ENCODE results near the gene PCDHA11.
"Not testable (repeated sequence)": the region's sequence is repeated elsewhere in the genome, so short reads cannot be mapped to it uniquely, and the experiment has no call there.

The PCDHA11 gene, protein sequence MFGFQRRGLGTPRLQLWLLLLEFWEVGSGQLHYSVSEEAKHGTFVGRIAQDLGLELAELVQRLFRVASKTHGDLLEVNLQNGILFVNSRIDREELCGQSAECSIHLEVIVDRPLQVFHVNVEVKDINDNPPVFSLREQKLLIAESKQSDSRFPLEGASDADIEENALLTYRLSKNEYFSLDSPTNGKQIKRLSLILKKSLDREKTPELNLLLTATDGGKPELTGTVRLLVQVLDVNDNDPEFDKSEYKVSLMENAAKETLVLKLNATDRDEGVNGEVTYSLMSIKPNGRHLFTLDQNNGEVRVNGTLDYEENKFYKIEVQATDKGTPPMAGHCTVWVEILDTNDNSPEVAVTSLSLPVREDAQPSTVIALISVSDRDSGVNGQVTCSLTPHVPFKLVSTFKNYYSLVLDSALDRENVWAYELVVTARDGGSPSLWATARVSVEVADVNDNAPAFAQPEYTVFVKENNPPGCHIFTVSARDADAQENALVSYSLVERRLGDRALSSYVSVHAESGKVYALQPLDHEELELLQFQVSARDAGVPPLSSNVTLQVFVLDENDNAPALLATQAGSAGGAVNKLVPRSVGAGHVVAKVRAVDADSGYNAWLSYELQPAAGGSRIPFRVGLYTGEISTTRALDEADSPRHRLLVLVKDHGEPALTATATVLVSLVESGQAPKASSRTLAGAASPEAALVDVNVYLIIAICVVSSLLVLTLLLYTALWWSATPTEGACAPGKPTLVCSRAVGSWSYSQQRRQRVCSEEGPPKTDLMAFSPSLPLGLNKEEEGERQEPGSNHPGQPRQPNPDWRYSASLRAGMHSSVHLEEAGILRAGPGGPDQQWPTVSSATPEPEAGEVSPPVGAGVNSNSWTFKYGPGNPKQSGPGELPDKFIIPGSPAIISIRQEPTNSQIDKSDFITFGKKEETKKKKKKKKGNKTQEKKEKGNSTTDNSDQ

DNA sequence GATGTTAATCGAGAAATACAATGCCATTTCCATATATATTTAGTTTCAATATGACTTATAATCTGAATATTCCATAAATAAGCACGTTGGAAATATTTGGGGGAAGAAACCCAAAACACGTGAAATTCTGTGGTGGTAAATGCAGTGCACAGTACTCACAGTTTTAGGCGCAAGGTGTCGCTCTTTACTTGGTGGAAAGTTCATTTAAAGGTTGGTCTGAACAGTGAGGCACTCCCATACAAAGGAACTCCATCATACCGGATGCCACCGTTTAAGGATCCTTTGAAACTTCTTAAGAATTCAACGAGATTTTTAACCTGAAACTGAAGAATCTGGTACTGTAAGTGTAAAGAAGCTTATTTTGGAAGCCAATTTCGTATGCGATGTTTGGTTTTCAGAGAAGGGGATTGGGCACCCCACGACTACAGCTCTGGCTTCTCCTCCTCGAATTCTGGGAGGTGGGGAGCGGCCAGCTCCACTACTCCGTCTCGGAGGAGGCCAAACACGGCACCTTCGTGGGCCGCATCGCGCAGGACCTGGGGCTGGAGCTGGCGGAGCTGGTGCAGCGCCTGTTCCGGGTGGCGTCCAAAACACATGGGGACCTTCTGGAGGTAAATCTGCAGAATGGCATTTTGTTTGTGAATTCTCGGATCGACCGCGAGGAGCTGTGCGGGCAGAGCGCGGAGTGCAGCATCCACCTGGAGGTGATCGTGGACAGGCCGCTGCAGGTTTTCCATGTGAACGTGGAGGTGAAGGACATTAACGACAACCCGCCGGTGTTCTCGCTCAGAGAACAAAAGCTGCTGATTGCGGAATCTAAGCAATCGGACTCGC, at the start of gene PCDHA11:
Gene PCDHA11, plus strand, starts transcription at position 237 of the 834 bp plus-strand sequence. Its CDS starts 147 bp downstream, at position 384.
- no peak for DNase-seq

DNA sequence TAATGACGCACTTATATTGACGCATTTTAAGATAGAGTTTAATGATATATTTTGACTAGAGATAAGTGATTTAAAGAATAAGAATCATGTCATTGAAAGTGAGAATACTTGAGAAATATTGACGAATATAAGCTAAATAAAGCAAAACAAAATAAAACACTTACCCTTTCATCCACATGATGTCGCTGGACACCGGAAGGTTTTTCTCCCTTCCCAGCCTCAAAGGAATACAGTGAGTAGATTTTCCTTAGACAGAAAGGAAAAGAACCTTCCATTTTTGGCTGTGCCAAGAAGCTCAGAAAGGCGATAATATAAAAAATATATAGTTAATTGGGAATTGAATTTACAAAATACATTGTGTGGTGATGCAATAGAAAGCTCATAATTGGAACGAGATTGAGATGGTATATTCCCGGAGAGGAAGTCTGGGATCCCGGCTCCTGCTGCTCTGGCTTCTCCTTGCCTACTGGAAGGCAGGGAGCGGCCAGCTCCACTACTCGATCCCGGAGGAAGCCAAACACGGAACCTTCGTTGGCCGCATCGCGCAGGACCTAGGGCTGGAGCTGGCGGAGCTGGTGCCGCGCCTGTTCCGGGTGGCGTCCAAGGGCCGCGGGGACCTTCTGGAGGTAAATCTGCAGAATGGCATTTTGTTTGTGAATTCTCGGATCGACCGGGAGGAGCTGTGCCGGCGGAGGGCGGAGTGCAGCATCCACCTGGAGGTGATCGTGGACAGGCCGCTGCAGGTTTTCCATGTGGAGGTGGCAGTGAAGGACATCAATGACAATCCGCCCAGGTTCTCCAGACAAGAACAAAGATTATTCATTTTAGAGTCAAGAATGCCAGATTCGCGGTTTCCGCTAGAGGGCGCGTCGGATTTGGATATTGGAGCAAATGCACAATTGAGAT, 47.1 kb upstream of the PCDHA11 start, which contains the start of gene PCDHA5:
Gene PCDHA5, plus strand, starts transcription at position 239 of the 906 bp plus-strand sequence.
- DNase-seq = no peak

DNA sequence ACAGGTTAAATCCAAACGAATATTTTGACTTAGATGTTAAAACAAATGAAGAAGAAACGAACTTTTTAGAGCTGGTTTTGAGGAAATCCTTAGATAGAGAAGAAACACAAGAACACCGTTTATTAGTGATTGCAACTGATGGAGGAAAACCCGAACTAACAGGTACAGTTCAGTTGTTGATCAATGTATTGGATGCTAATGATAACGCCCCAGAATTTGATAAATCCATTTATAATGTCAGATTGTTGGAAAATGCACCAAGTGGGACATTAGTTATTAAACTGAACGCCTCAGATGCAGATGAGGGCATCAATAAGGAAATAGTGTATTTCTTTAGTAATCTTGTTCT, 46.5 kb upstream of the PCDHA11 start:
- DNase-seq = no peak

DNA sequence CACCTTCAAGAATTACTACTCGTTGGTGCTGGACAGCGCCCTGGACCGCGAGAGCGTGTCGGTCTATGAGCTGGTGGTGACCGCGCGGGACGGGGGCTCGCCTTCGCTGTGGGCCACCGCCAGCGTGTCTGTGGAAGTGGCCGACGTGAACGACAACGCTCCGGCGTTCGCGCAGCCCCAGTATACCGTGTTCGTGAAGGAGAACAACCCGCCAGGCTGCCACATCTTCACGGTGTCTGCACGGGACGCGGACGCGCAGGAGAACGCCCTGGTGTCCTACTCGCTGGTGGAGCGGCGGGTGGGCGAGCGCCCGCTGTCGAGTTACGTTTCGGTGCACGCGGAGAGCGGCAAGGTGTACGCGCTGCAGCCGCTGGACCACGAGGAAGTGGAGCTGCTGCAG, 45.8 kb upstream of the PCDHA11 start:
- DNase-seq = not testable (repeated sequence)

DNA sequence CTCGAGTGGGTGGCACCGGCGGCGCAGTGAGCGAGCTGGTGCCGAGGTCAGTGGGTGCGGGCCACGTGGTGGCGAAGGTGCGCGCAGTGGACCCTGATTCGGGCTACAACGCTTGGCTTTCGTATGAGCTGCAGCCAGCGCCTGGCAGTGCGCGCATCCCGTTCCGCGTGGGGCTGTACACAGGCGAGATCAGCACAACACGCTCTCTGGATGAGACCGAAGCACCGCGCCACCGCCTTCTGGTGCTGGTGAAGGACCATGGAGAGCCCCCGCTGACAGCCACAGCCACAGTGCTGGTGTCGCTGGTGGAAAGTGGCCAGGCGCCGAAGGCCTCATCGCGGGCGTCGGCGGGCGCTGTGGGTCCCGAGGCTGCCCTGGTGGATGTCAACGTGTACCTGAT, 45.3 kb upstream of the PCDHA11 start:
- DNase-seq = no peak

DNA sequence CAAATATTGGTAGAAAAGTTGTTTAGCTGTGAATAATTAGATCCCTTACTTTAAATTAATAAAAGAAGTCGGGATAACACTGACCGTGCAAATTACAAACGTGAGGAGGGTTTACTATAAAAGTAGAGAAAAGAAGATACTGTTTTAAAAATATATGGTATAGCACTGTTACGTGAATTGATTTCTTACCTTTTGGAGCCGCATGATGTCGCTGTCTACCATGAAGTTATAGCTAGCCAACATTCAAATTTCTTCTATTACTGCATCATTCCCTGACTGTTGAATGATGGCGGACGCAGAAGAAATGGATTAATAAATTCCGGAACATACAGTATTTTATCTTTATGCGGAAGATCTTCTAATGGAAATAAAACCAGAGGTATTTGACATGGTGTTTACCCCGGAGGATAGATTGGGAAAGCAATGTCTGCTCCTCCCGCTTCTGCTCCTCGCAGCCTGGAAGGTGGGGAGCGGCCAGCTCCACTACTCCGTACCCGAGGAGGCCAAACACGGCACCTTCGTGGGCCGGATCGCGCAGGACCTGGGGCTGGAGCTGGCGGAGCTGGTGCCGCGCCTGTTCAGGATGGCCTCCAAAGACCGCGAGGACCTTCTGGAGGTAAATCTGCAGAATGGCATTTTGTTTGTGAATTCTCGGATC, 40.9 kb upstream of the PCDHA11 start, which contains the start of gene PCDHA6:
Gene PCDHA6, plus strand, starts transcription at position 257 of the 658 bp plus-strand sequence. Its CDS starts 132 bp downstream, at position 389.
- no peak for DNase-seq

DNA sequence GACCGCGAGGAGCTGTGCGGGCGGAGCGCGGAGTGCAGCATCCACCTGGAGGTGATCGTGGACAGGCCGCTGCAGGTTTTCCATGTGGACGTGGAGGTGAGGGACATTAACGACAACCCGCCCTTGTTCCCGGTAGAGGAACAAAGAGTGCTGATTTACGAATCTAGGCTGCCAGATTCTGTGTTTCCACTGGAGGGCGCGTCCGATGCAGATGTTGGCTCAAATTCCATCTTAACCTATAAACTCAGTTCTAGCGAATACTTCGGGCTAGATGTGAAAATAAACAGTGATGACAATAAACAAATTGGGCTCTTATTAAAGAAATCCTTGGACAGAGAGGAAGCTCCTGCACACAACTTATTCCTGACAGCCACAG, 40.4 kb upstream of the PCDHA11 start:
- DNase-seq = no peak

DNA sequence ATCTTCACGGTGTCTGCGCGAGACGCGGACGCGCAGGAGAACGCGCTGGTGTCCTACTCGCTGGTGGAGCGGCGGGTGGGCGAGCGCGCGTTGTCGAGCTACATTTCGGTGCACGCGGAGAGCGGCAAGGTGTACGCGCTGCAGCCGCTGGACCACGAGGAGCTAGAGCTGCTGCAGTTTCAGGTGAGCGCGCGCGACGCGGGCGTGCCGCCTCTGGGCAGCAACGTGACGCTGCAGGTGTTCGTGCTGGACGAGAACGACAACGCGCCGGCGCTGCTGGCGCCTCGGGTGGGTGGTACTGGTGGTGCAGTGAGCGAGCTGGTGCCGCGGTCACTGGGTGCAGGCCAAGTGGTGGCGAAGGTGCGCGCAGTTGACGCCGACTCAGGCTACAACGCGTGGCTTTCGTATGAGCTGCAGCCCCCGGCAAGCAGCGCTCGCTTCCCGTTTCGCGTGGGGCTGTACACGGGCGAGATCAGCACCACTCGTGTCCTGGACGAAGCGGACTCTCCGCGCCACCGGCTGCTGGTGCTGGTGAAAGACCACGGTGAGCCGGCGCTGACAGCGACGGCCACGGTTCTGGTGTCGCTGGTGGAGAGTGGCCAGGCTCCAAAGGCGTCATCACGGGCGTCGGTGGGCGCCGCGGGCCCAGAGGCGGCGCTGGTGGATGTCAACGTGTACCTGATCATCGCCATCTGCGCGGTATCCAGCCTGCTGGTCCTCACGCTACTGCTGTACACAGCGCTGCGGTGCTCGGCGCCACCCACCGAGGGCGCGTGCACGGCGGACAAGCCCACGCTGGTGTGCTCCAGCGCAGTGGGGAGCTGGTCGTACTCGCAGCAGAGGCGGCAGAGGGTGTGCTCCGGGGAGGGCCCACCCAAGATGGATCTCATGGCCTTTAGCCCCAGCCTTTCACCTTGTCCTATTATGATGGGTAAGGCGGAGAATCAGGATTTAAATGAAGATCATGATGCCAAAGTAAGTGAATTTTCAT, 39.0 kb upstream of the PCDHA11 start:
- DNase-seq = not testable (repeated sequence)

DNA sequence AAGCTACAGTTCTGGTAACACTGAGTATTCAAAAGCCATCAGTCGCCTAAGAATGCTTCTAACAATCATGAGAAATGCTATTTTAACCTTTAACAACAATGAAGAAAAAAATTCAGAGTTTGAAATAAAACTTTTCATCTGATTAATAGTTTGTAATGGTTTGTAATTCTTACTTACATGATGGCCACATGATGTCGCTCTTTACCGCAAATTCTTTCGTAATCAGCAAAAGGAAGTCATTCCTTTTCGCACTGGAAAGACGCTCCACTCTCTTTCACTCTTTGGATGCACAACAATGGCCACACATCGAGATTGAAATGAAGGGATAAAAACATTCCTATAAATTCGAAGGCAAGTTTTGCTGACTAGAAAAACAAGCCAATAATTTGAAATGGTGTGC, 34.8 kb upstream of the PCDHA11 start, which contains the start of gene PCDHA7:
Gene PCDHA7, plus strand, starts transcription at position 277 of the 400 bp plus-strand sequence. Its CDS starts 115 bp downstream, at position 392.
- no peak for DNase-seq

DNA sequence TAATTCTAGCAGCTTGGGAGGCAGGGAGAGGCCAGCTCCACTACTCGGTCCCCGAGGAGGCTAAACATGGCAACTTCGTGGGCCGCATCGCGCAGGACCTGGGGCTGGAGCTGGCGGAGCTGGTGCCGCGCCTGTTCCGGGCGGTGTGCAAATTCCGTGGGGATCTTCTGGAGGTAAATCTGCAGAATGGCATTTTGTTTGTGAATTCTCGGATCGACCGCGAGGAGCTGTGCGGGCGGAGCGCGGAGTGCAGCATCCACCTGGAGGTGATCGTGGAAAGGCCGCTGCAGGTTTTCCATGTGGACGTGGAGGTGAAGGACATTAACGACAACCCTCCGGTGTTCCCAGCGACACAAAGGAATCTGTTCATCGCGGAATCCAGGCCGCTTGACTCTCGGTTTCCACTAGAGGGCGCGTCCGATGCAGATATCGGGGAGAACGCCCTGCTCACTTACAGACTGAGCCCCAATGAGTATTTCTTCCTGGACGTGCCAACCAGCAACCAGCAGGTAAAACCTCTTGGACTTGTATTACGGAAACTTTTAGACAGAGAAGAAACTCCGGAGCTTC, 34.2 kb upstream of the PCDHA11 start:
- DNase-seq = not testable (repeated sequence)

DNA sequence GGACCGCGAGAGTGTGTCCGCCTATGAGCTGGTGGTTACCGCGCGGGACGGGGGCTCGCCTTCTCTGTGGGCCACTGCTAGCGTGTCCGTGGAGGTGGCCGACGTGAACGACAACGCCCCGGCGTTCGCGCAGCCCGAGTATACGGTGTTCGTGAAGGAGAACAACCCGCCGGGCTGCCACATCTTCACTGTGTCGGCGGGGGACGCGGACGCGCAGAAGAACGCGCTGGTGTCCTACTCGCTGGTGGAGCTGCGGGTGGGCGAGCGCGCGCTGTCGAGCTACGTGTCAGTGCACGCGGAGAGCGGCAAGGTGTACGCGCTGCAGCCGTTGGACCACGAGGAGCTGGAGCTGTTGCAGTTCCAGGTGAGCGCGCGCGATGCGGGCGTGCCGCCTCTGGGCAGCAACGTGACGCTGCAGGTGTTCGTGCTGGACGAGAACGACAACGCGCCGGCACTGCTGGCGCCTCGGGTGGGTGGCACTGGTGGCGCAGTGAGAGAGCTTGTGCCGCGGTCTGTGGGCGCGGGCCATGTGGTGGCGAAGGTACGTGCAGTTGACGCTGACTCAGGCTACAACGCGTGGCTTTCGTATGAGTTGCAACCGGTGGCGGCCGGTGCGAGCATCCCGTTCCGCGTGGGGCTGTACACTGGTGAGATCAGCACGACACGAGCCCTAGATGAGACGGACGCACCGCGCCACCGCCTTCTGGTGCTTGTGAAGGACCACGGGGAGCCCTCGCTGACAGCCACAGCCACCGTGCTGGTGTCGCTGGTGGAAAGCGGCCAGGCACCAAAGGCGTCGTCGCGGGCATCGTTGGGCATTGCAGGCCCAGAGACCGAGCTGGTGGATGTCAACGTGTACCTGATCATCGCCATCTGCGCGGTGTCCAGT, 32.9 kb upstream of the PCDHA11 start:
- DNase-seq = no peak

DNA sequence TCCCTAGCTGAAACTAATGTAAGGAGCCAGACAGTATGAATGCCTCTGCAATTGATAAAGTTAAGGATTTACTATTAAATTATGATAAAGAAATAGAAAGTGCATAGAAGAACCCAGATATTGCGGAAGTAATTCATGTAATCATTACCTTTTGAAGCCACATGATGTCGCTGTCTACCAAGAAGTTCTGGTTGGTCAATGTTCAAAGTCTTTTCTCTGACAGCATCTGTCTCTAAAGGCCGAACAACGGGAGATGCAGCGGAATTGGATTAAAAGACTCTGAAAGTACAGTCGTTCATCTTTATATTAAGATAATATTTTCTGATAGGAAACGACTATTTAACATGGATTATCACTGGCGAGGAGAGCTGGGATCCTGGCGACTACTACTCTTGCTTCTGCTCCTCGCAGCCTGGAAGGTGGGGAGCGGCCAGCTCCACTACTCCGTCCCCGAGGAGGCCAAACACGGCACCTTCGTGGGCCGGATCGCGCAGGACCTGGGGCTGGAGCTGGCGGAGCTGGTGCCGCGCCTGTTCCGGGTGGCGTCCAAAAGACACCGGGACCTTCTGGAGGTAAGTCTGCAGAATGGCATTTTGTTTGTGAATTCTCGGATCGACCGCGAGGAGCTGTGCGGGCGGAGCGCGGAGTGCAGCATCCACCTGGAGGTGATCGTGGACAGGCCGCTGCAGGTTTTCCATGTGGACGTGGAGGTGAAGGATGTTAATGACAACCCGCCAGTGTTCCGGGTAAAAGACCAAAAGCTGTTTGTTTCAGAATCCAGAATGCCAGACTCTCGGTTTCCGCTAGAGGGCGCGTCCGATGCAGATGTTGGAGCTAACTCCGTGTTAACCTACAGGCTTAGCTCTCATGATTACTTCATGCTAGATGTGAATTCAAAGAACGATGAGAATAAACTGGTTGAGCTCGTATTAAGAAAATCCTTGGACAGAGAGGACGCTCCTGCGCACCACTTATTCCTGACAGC, 27.5 kb upstream of the PCDHA11 start, which contains the start of gene PCDHA8:
Gene PCDHA8, plus strand, starts transcription at position 210 of the 985 bp plus-strand sequence. Its CDS starts 135 bp downstream, at position 345.
- DNase-seq = no peak

DNA sequence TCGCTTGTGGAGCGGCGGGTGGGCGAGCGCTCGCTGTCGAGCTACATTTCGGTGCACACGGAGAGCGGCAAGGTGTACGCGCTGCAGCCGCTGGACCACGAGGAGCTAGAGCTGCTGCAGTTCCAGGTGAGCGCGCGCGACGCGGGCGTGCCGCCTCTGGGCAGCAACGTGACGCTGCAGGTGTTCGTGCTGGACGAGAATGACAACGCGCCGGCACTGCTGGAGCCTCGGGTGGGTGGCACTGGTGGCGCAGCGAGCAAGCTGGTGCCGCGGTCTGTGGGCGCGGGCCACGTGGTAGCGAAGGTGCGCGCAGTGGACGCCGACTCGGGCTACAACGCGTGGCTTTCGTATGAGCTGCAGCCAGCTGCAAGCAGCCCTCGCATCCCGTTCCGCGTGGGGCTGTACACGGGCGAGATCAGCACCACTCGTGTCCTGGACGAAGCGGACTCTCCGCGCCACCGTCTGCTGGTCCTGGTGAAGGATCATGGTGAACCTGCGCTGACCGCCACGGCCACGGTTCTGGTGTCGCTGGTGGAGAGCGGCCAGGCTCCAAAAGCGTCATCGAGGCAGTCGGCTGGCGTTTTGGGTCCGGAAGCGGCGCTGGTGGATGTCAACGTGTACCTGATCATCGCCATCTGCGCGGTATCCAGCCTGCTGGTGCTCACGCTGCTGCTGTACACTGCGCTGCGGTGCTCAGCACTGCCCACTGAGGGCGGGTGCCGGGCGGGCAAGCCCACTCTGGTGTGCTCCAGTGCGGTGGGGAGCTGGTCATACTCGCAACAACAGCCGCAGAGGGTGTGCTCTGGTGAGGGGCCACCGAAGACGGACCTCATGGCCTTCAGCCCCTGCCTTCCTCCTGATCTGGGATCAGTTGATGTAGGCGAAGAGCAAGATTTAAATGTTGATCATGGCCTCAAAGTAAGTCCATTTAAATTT, 25.7 kb upstream of the PCDHA11 start:
- DNase-seq = no peak

DNA sequence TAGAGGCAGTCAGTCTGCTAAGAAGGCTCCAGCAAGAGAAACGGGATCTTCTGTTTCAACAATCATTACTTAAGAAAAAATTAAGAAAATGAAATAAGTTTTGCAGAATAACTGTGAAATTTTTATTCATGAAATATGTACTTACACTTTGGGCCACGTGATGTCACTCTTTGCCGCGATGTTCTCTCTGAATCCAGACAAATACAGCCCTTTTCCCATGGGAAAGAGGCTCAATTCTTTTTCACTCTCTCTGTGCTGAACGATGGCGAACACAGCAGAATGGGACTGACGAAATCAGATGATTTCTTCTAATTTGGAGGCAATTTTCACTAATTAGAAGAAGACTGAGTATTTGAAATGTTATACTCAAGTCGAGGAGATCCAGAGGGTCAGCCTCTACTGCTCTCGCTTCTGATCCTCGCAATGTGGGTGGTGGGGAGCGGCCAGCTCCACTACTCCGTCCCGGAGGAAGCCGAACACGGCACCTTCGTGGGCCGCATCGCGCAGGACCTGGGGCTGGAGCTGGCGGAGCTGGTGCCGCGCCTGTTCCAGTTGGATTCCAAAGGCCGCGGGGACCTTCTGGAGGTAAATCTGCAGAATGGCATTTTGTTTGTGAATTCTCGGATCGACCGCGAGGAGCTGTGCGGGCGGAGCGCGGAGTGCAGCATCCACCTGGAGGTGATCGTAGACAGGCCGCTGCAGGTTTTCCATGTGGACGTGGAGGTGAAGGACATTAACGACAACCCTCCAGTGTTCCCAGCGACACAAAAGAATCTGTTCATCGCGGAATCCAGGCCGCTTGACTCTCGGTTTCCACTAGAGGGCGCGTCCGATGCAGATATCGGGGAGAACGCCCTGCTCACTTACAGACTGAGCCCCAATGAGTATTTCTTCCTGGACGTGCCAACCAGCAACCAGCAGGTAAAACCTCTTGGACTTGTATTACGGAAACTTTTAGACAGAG, 20.3 kb upstream of the PCDHA11 start, which contains the start of gene PCDHA9:
Gene PCDHA9, plus strand, starts transcription at position 244 of the 964 bp plus-strand sequence. Its CDS starts 114 bp downstream, at position 358.
- DNase-seq = not testable (repeated sequence)
